HL-60 (cell line): ENCODE data around the gene CFAP299.

ENCODE experiments used
- DNase-seq, 2 experiments: peaks; one replicate each; pipeline ENCODE4 v3.0.0-alpha.2; 2010 to 2020; ENCODE audit warnings: low read depth in 1 of 2, low spot score in 1 of 2
- H3K27ac ChIP-seq: fragments of 250-450 bp; sonication (Bioruptor Pico); replicated peaks from 2 replicates; pipeline ENCODE4 v1.5.1; 2020; ENCODE audit warnings: mild to moderate bottlenecking, moderate library complexity
- H3K27me3 ChIP-seq: fragments of 250-450 bp; sonication (Bioruptor Pico); 2 replicates; pipeline ENCODE4 v1.5.1; 2021; ENCODE audit warnings: mild to moderate bottlenecking, moderate library complexity; ENCODE audit not compliant: insufficient read depth, poor library complexity, severe bottlenecking
- H3K4me3 ChIP-seq: replicated peaks from 2 replicates; pipeline ENCODE4 v1.5.1; 2011; ENCODE audit warnings: mild to moderate bottlenecking, control low read depth, low read length; ENCODE audit not compliant: insufficient read depth
- CTCF ChIP-seq: IDR thresholded peaks from one replicate; pipeline ENCODE4 v1.5.1; 2011; ENCODE audit warnings: low read length, control low read depth, inconsistent platforms; ENCODE audit not compliant: insufficient read depth
- GABPA ChIP-seq: IDR thresholded peaks from 2 replicates; pipeline ENCODE4 v1.6.1; 2012; ENCODE audit warnings: low read depth
- POLR2AphosphoS5 ChIP-seq: IDR thresholded peaks from 2 replicates; pipeline ENCODE4 v1.6.1; 2012; ENCODE audit warnings: low read depth
- REST ChIP-seq: IDR thresholded peaks from 2 replicates; pipeline ENCODE4 v1.6.1; 2012; ENCODE audit warnings: low read depth; ENCODE audit not compliant: insufficient replicate concordance
- SPI1 ChIP-seq: IDR thresholded peaks from 2 replicates; pipeline ENCODE4 v1.6.1; 2012; ENCODE audit warnings: low read depth, mild to moderate bottlenecking, borderline replicate concordance

CFAP299 gene

GRCh38 chr4:80423553-80424224, 88.2 kb downstream of the CFAP299 start:
- Histone ChIP-seq H3K27ac (no peak overlapping the region), H3K4me3 (no peak overlapping the region), H3K27me3 (no peaks in the 10 kb centered on the region)
- no peak for DNase-seq
- no peak for TF ChIP-seq POLR2AphosphoS5

- Histone ChIP-seq H3K27ac (no peak overlapping the region), H3K4me3 (no peak overlapping the region), H3K27me3 (no peaks in the 10 kb centered on the region)
- TF ChIP-seq GABPA (no peak), REST (no peak), POLR2AphosphoS5 (no peak), SPI1 (no peak), CTCF (no peak)
- no peak for DNase-seq
Observed at GRCh38 chr4:80424225-80424581, 88.7 kb downstream of the CFAP299 start.

- no peak overlapping the region for H3K4me3 ChIP-seq
- H3K27ac ChIP-seq, result no peak overlapping the region
- TF ChIP-seq SPI1 (no peak), CTCF (no peak), POLR2AphosphoS5 (no peak), REST (no peak), GABPA (no peak)
- no peak for DNase-seq
- no peaks in the 10 kb centered on the region for H3K27me3 ChIP-seq
Observed at GRCh38 chr4:80425124-80426100, 89.9 kb downstream of the CFAP299 start.

GRCh38 chr4:80431203-80431965, 95.9 kb downstream of the CFAP299 start:
- no peaks in the 10 kb centered on the region for H3K27me3 ChIP-seq
- DNase-seq, result no peak
- H3K27ac ChIP-seq, result no peak overlapping the region
- TF ChIP-seq CTCF (no peak), REST (no peak), POLR2AphosphoS5 (no peak), SPI1 (no peak)
- H3K4me3 ChIP-seq, result no peak overlapping the region
